Stomach (tissue), 9 donors: Measurements from ENCODE around the gene SUN5. TPM values are rescaled to one million over a fixed set of nuclear protein-coding genes. Genes with fewer than 3 reads are reported as not detected.
A peak's percentile ranks its signal among the peaks of the same experiment; 100 is the strongest.

Experiments
- DNase-seq, 2 donors: peaks; one replicate each; pipeline versions ENCODE4 v3.0.0 to v3.0.0-alpha.2; 2013 to 2019
- H3K27ac ChIP-seq, 5 donors: fragments of 200-600 bp in 4 of 5; sonication (generic) in 4 of 5; one replicate each; pipeline ENCODE4 v1.5.1; 2013 to 2019; ENCODE audit warnings: mild to moderate bottlenecking in 1 of 5, moderate library complexity in 1 of 5
- H3K27me3 ChIP-seq, 3 donors: fragments of 200-600 bp; sonication (generic); one replicate each; pipeline ENCODE4 v1.5.1; 2017 to 2019; ENCODE audit warnings: mixed run types in 1 of 3
- H3K36me3 ChIP-seq, 4 donors: fragments of 200-600 bp; sonication (generic); 1 replicate in 3 of 4; 2 replicates in 1 of 4; pipeline ENCODE4 v1.5.1; 2016 to 2019
- H3K4me1 ChIP-seq, 4 donors: fragments of 200-600 bp; sonication (generic); one replicate each; pipeline ENCODE4 v1.5.1; 2016 to 2019
- H3K4me3 ChIP-seq, 4 donors: fragments of 200-600 bp; sonication (generic) in 3 of 4; one replicate each; pipeline ENCODE4 v1.5.1; 2016 to 2019; ENCODE audit warnings: mild to moderate bottlenecking in 1 of 4
- H3K9me3 ChIP-seq, 4 donors: fragments of 200-600 bp; sonication (generic); one replicate each; pipeline ENCODE4 v1.5.1; 2016 to 2019
- CTCF ChIP-seq, 7 experiments: fragments of 450-650 bp in 4 of 7; fragments of 200-600 bp in 3 of 7; sonication (generic) in 3 of 7; IDR thresholded peaks; one replicate each; pipeline ENCODE4 v1.5.1; 2016 to 2019; ENCODE audit warnings: antibody characterized with exemption in 7 of 7, control low read depth in 2 of 7, mild to moderate bottlenecking in 1 of 7
- EP300 ChIP-seq: sonication (generic); formaldehyde crosslinking; IDR thresholded peaks from one replicate; pipeline ENCODE4 v1.6.1; 2017; ENCODE audit warnings: antibody characterized with exemption
- POLR2A ChIP-seq, 4 donors: fragments of 450-650 bp; IDR thresholded peaks; one replicate each; pipeline ENCODE4 v1.6.1; 2016; ENCODE audit warnings: antibody characterized with exemption in 4 of 4, control low read depth in 2 of 4, mild to moderate bottlenecking in 1 of 4, moderate library complexity in 1 of 4
- POLR2AphosphoS5 ChIP-seq, 3 donors: sonication (generic); formaldehyde crosslinking; IDR thresholded peaks; one replicate each; pipeline ENCODE4 v1.6.1; 2016; ENCODE audit warnings: antibody characterized with exemption in 3 of 3
- whole genome bisulfite sequencing, 5 donors: extraction: QIAGEN DNeasy Blood & Tissue Kit in 3 of 5; methylation state at CpG; one replicate each; pipeline versions ENCODE4 v1.1.5 to v1.1.7; 2013 to 2018; 5-methylcytosine and 5-hydroxymethylcytosine counted together
- intact Hi-C: fragments of 100-400 bp; cut with DNase I; formaldehyde crosslinking; loops from one replicate; pipeline ENCODE4 v1.15.1; 2023; ENCODE audit warnings: low total_unique reads
- polyA plus RNA-seq, 3 donors: library from polyadenylated mRNA; stranded (reverse); fragments of 200-250 nt; gene quantifications; one replicate each; pipeline ENCODE4 v1.2.3, GENCODE V29; 2013
- total RNA-seq, 5 donors: library from RNA; depleted of rRNA; stranded (reverse); fragments of >200 nt; gene quantifications; one replicate each; pipeline versions ENCODE4 v1.1.0 to v1.2.3, GENCODE V29; 2014 to 2016
- donor health status: healthy with polysubstance abuse.
- donor health status: Bipolar disorder and iron deficiency.
- donor health status: healthy.

Gene SUN5
- total and polyA plus RNA-seq, 8 donors = not detected

GRCh38 chr20:32967961-32968457 is 36.2 kb downstream of the SUN5 start:
- Histone ChIP-seq H3K4me1 (peaks cover 3 to 25% (median 6%) of the 10 kb centered on the region in 4 donors), H3K4me3 (no peak overlapping the region), H3K27ac (peak overlapping the region in 1 of 5 donors; percentile 6), H3K9me3 (no peaks in the 10 kb centered on the region), H3K27me3 (peaks cover 0 to 3% (median 0%) of the 10 kb centered on the region in 3 donors), H3K36me3 (no peaks in the 10 kb centered on the region)
- 63 to 88% (median 82%) methylated on average over 16 of the region's 16 CpGs for WGBS, 5 donors
- TF ChIP-seq POLR2A (IDR thresholded peaks at IDR 0.05) (no peak), EP300 (no peak), CTCF (IDR thresholded peaks at IDR 0.05) (no peak), POLR2AphosphoS5 (IDR thresholded peaks at IDR 0.05) (no peak)
- intact Hi-C loops = no loop called here
- DNase-seq = no peak

GRCh38 chr20:32966881-32967781 is 37.1 kb downstream of the SUN5 start:
- Histone ChIP-seq H3K4me1 (peaks cover 0 to 18% (median 6%) of the 10 kb centered on the region in 4 donors), H3K36me3 (no peaks in the 10 kb centered on the region), H3K9me3 (no peaks in the 10 kb centered on the region), H3K27me3 (peaks cover 0 to 3% (median 0%) of the 10 kb centered on the region in 3 donors), H3K4me3 (no peak overlapping the region), H3K27ac (peak overlapping the region in 1 of 5 donors; percentile 6)
- TF ChIP-seq POLR2AphosphoS5 (IDR thresholded peaks at IDR 0.05) = no peak
- intact Hi-C loops = no loop called here
- 67 to 79% (median 76%) methylated on average over 15 to 16 of the region's 16 CpGs for WGBS, 5 donors
- peak; percentile 25 to 35 for DNase-seq

- no peak for TF ChIP-seq POLR2A (IDR thresholded peaks at IDR 0.05)
- no peak for TF ChIP-seq POLR2AphosphoS5 (IDR thresholded peaks at IDR 0.05)
- no peak for TF ChIP-seq EP300
- no peak for TF ChIP-seq CTCF (IDR thresholded peaks at IDR 0.05)
- WGBS, 5 donors = 75 to 91% (median 89%) methylated on average over 4 of the region's 4 CpGs
- intact Hi-C loops = no loop called here
- H3K27me3 ChIP-seq = peaks cover 0 to 3% (median 0%) of the 10 kb centered on the region in 3 donors
- DNase-seq = peak in 1 of 2 donors; percentile 18
- no peaks in the 10 kb centered on the region for H3K36me3 ChIP-seq
- no peak overlapping the region for H3K27ac ChIP-seq
- H3K4me3 ChIP-seq = no peak overlapping the region
- H3K9me3 ChIP-seq = no peaks in the 10 kb centered on the region
- peaks cover 0 to 11% (median 5%) of the 10 kb centered on the region in 4 donors for H3K4me1 ChIP-seq
Measured at GRCh38 chr20:32966382-32966781, 37.9 kb downstream of the SUN5 start.

- DNase-seq = peak in 1 of 2 donors; percentile 22
- H3K27me3 ChIP-seq = peaks cover 0 to 3% (median 0%) of the 10 kb centered on the region in 3 donors
- no peaks in the 10 kb centered on the region for H3K36me3 ChIP-seq
- no peak overlapping the region for H3K27ac ChIP-seq
- TF ChIP-seq POLR2A (IDR thresholded peaks at IDR 0.05) = no peak
- no peak for TF ChIP-seq EP300
- no peak for TF ChIP-seq POLR2AphosphoS5 (IDR thresholded peaks at IDR 0.05)
- no peak for TF ChIP-seq CTCF (IDR thresholded peaks at IDR 0.05)
- WGBS, 5 donors = 73 to 83% (median 77%) methylated on average over 12 of the region's 12 CpGs
- H3K9me3 ChIP-seq = no peaks in the 10 kb centered on the region
- intact Hi-C loops = no loop called here
- H3K4me3 ChIP-seq = no peak overlapping the region
- H3K4me1 ChIP-seq = peaks cover 0 to 8% (median 2%) of the 10 kb centered on the region in 4 donors
Measured at GRCh38 chr20:32965581-32966373, 38.5 kb downstream of the SUN5 start.
